Trophoblast cell (in vitro differentiated cells and primary cell): ENCODE data around the gene TFPT.

Experiments used
- DNase-seq, 2 donors: peaks; one replicate each; pipeline ENCODE4 v3.0.0-alpha.2; 2016
- H2AFZ ChIP-seq: 2 replicates; pipeline ENCODE4 v1.6.1; 2013; ENCODE audit warnings: low read length, moderate library complexity, mild to moderate bottlenecking; ENCODE audit not compliant: insufficient read depth, poor library complexity
- H2AK5ac ChIP-seq: 2 replicates; pipeline ENCODE4 v1.6.1; 2013; ENCODE audit warnings: mild to moderate bottlenecking, low read length
- H2BK120ac ChIP-seq: 2 replicates; pipeline ENCODE4 v1.6.1; 2013; ENCODE audit warnings: low read length, mild to moderate bottlenecking, moderate library complexity; ENCODE audit not compliant: insufficient read depth, poor library complexity
- H2BK12ac ChIP-seq: 2 replicates; pipeline ENCODE4 v1.6.1; 2013; ENCODE audit warnings: mild to moderate bottlenecking, low read length, moderate library complexity
- H2BK5ac ChIP-seq: 2 replicates; pipeline ENCODE4 v1.6.1; 2013; ENCODE audit warnings: low read length, low read depth, moderate library complexity, mild to moderate bottlenecking; ENCODE audit not compliant: poor library complexity
- H3K14ac ChIP-seq: 2 replicates; pipeline ENCODE4 v1.6.1; 2013; ENCODE audit warnings: mild to moderate bottlenecking, low read length
- H3K18ac ChIP-seq: 2 replicates; pipeline ENCODE4 v1.6.1; 2013; ENCODE audit warnings: mild to moderate bottlenecking, low read length
- H3K23ac ChIP-seq: 2 replicates; pipeline ENCODE4 v1.6.1; 2013; ENCODE audit warnings: low read length
- H3K27ac ChIP-seq: 2 replicates; pipeline ENCODE4 v1.5.1; 2013; ENCODE audit warnings: low read depth, mild to moderate bottlenecking, inconsistent platforms, low read length, moderate library complexity
- H3K27me3 ChIP-seq: 2 replicates; pipeline ENCODE4 v1.6.1; 2013; ENCODE audit warnings: inconsistent platforms, mild to moderate bottlenecking, low read length, moderate library complexity; ENCODE audit not compliant: insufficient read depth
- H3K36me3 ChIP-seq, 2 experiments: 1 replicate in 1 of 2; 2 replicates in 1 of 2; pipeline ENCODE4 v1.6.1; 2013; ENCODE audit warnings: low read length in 2 of 2, mild to moderate bottlenecking in 2 of 2, moderate library complexity in 1 of 2; ENCODE audit not compliant: insufficient read depth in 2 of 2, control insufficient read depth in 1 of 2
- H3K4ac ChIP-seq: 2 replicates; pipeline ENCODE4 v1.6.1; 2013; ENCODE audit warnings: low read depth, mild to moderate bottlenecking, low read length, moderate library complexity
- H3K4me1 ChIP-seq, 2 experiments: 1 replicate in 1 of 2; 2 replicates in 1 of 2; pipeline ENCODE4 v1.6.1; 2013; ENCODE audit warnings: low read length in 2 of 2, mild to moderate bottlenecking in 2 of 2, moderate library complexity in 1 of 2; ENCODE audit not compliant: insufficient read depth in 2 of 2, control insufficient read depth in 1 of 2
- H3K4me2 ChIP-seq: 2 replicates; pipeline ENCODE4 v1.6.1; 2013; ENCODE audit warnings: inconsistent platforms, mild to moderate bottlenecking, low read length, moderate library complexity
- H3K4me3 ChIP-seq: 2 replicates; pipeline ENCODE4 v1.5.1; 2013; ENCODE audit warnings: mild to moderate bottlenecking, low read depth, low read length, inconsistent platforms
- H3K79me1 ChIP-seq: one replicate; pipeline ENCODE4 v1.6.1; 2013; ENCODE audit warnings: low read length
- H3K79me2 ChIP-seq: 2 replicates; pipeline ENCODE4 v1.6.1; 2013; ENCODE audit warnings: low read length, mild to moderate bottlenecking; ENCODE audit not compliant: control insufficient read depth, insufficient read depth, poor library complexity
- H3K9ac ChIP-seq: 2 replicates; pipeline ENCODE4 v1.6.1; 2013; ENCODE audit warnings: mild to moderate bottlenecking, low read length
- H3K9me3 ChIP-seq: 2 replicates; pipeline ENCODE4 v1.6.1; 2013; ENCODE audit warnings: low read depth, mild to moderate bottlenecking, control low read depth, inconsistent platforms, low read length; ENCODE audit not compliant: insufficient read depth
- H4K12ac ChIP-seq: 2 replicates; pipeline ENCODE4 v1.6.1; 2013; ENCODE audit warnings: low read depth, mild to moderate bottlenecking, low read length, moderate library complexity
- H4K8ac ChIP-seq: 2 replicates; pipeline ENCODE4 v1.6.1; 2013; ENCODE audit warnings: low read depth, mild to moderate bottlenecking, low read length, moderate library complexity
- H4K91ac ChIP-seq: one replicate; pipeline ENCODE4 v1.6.1; 2013; ENCODE audit warnings: low read depth, mild to moderate bottlenecking, low read length, moderate library complexity
- WGBS: extraction: QIAGEN DNeasy Blood & Tissue Kit; methylation state at CpG from one replicate; pipeline ENCODE4 v1.1.7; 2013; ENCODE audit warnings: missing lambda C conversion rate; ENCODE audit not compliant: insufficient read length, insufficient coverage; ENCODE audit errors: extremely low coverage; 5-methylcytosine and 5-hydroxymethylcytosine counted together

TFPT gene

DNA sequence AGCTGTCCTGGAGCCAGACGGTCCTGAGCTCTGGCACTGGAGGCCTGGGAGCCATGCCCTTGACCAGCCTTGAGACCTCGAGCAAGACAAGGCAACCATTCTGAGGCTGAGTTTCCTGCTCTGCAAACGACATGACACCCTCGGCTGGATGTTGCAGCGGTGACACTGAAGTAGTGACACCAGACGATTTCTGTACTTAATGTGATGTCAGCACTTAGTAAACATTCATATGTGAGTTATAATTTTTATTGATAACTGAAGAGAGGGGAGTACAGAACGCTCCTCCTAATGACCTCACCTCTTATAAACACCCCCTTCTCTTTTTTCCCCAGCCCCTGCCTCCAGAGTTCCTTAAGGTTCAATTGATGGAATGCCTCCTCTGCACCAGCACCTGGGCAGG, 7.0 kb downstream of the TFPT start:
- no peak overlapping the region for H3K4ac ChIP-seq
- no peak overlapping the region for H4K12ac ChIP-seq
- DNase-seq, result no peak
- no peak overlapping the region for H4K91ac ChIP-seq
- H3K14ac ChIP-seq, result no peak overlapping the region
- no peak overlapping the region for H3K18ac ChIP-seq
- H3K27me3 ChIP-seq, result no peaks in the 10 kb centered on the region
- H3K79me2 ChIP-seq, result no peaks in the 10 kb centered on the region
- H3K23ac ChIP-seq, result no peak overlapping the region
- no peak overlapping the region for H2AFZ ChIP-seq
- H3K9ac ChIP-seq, result no peak overlapping the region
- H3K36me3 ChIP-seq, result peaks cover 56 to 61% of the 10 kb centered on the region in 2 experiments
- H3K4me3 ChIP-seq, result no peak overlapping the region
- WGBS, result no CpG with 5 or more reads among the region's 7 CpGs
- H3K4me2 ChIP-seq, result no peak overlapping the region
- H3K27ac ChIP-seq, result no peak overlapping the region
- no peak overlapping the region for H2BK12ac ChIP-seq
- no peaks in the 10 kb centered on the region for H3K9me3 ChIP-seq
- no peak overlapping the region for H4K8ac ChIP-seq
- no peak overlapping the region for H2BK5ac ChIP-seq
- peaks cover 0 to 2% of the 10 kb centered on the region in 2 experiments for H3K4me1 ChIP-seq
- no peaks in the 10 kb centered on the region for H3K79me1 ChIP-seq
- no peak overlapping the region for H2BK120ac ChIP-seq
- H2AK5ac ChIP-seq, result no peak overlapping the region

DNA sequence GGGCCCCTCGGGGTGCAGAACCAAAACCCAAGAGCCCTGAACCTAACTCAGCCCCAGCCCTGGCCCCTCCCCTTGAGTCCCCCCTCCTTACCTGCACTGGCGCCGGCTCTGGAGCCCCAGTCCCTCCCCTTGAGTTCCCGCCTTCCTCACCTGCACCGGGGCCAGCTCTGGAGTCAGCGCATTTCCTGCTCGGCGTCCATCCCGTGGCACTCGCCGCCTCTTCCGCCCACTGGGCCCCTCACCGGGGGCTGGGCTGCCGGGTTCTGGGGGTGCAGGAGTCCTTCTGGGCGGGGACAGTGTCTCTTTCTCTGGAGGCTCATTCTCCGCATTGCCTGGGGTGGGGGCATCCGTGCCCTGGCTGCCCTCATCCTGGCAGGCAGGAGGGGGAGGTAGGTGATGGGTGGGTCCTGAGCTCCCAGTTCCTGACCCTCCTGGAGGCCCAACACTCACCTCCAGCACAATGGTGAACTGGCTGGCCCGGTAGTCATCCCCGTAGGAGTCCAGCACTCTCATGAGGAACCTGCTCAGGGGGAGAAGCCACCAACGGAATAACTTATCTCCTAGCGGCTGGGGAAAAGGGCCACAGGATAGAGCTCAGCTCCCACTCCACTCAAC, 7.5 kb downstream of the TFPT start:
- no peak overlapping the region for H2BK120ac ChIP-seq
- no peak overlapping the region for H3K4me2 ChIP-seq
- H4K8ac ChIP-seq, result no peak overlapping the region
- no peak overlapping the region for H2BK12ac ChIP-seq
- H2AK5ac ChIP-seq, result no peak overlapping the region
- no peak for DNase-seq
- no peak overlapping the region for H3K14ac ChIP-seq
- H3K9me3 ChIP-seq, result no peaks in the 10 kb centered on the region
- peaks cover 56% of the 10 kb centered on the region in 2 experiments for H3K36me3 ChIP-seq
- H3K27me3 ChIP-seq, result no peaks in the 10 kb centered on the region
- H3K9ac ChIP-seq, result no peak overlapping the region
- no peak overlapping the region for H3K4me3 ChIP-seq
- H3K18ac ChIP-seq, result no peak overlapping the region
- H4K91ac ChIP-seq, result no peak overlapping the region
- no CpG with 5 or more reads among the region's 21 CpGs for WGBS
- no peak overlapping the region for H2BK5ac ChIP-seq
- H3K4me1 ChIP-seq, result peaks cover 0 to 4% of the 10 kb centered on the region in 2 experiments
- H3K23ac ChIP-seq, result no peak overlapping the region
- H3K79me2 ChIP-seq, result peaks cover 2% of the 10 kb centered on the region
- no peak overlapping the region for H3K4ac ChIP-seq
- H3K27ac ChIP-seq, result no peak overlapping the region
- H3K79me1 ChIP-seq, result peaks cover 2% of the 10 kb centered on the region
- no peak overlapping the region for H2AFZ ChIP-seq
- no peak overlapping the region for H4K12ac ChIP-seq

DNA sequence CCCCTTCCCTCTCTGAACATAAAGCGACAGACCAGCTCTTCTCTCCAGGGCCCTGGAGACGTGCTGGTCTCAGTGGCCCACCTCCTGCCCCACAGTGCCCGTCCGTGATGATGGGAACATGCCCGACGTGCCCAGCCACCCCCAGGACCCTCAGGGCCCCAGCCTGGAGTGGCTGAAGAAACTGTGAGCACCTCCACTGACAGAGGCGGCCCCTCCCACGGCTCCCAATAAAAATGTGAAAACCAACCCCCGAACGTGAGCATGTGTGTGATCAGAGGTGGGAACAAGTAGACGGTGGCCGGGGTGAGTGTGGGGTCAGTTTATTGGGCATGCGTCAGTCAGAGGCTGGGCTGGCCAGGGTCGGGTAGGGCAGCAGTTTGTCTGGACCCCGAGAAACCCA, 8.7 kb downstream of the TFPT start:
- no peak overlapping the region for H3K27ac ChIP-seq
- H3K9ac ChIP-seq, result no peak overlapping the region
- no peak overlapping the region for H2AFZ ChIP-seq
- H3K79me1 ChIP-seq, result peaks cover 7% of the 10 kb centered on the region
- H3K79me2 ChIP-seq, result peaks cover 5% of the 10 kb centered on the region
- H2BK5ac ChIP-seq, result no peak overlapping the region
- no peak overlapping the region for H2AK5ac ChIP-seq
- H3K4me3 ChIP-seq, result no peak overlapping the region
- no peak overlapping the region for H3K4ac ChIP-seq
- no peaks in the 10 kb centered on the region for H3K9me3 ChIP-seq
- no peak overlapping the region for H3K23ac ChIP-seq
- H3K14ac ChIP-seq, result no peak overlapping the region
- H3K4me1 ChIP-seq, result peaks cover 0 to 7% of the 10 kb centered on the region in 2 experiments
- peaks cover 54 to 56% of the 10 kb centered on the region in 2 experiments for H3K36me3 ChIP-seq
- H4K8ac ChIP-seq, result no peak overlapping the region
- no CpG with 5 or more reads among the region's 15 CpGs for WGBS
- no peak for DNase-seq
- H2BK120ac ChIP-seq, result no peak overlapping the region
- H3K4me2 ChIP-seq, result no peak overlapping the region
- no peak overlapping the region for H3K18ac ChIP-seq
- no peaks in the 10 kb centered on the region for H3K27me3 ChIP-seq
- H4K12ac ChIP-seq, result no peak overlapping the region
- H4K91ac ChIP-seq, result no peak overlapping the region
- no peak overlapping the region for H2BK12ac ChIP-seq

DNA sequence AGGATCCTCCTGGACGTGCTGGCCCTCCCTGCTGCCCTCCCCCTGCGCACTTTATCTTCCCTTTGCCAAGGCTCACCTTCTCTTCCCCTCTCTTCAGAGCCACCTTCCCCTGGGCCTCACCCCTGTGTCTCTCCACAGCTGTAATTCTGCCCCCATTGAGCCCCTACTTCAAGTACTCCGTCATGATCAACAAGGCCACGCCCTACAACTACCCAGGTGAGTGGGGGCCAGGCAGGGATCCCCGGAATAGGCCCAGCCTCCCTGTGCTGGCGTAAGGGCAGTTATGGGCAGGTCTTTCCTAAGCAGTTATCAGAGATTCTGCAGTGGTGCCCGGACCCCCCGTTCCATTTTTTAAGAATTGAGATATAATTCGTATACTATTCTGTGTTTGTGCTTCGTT, 9.7 kb downstream of the TFPT start:
- H3K4me3 ChIP-seq, result no peak overlapping the region
- H3K9me3 ChIP-seq, result no peaks in the 10 kb centered on the region
- no peak for DNase-seq
- H3K4me2 ChIP-seq, result no peak overlapping the region
- no peak overlapping the region for H3K4ac ChIP-seq
- H3K18ac ChIP-seq, result no peak overlapping the region
- H4K12ac ChIP-seq, result no peak overlapping the region
- H4K8ac ChIP-seq, result no peak overlapping the region
- H3K23ac ChIP-seq, result no peak overlapping the region
- no peak overlapping the region for H2AFZ ChIP-seq
- WGBS, result no CpG with 5 or more reads among the region's 10 CpGs
- no peak overlapping the region for H2BK120ac ChIP-seq
- no peak overlapping the region for H2BK12ac ChIP-seq
- no peak overlapping the region for H3K27ac ChIP-seq
- peaks cover 5% of the 10 kb centered on the region for H3K79me2 ChIP-seq
- H3K27me3 ChIP-seq, result no peaks in the 10 kb centered on the region
- H4K91ac ChIP-seq, result no peak overlapping the region
- no peak overlapping the region for H3K9ac ChIP-seq
- peaks cover 49 to 53% of the 10 kb centered on the region in 2 experiments for H3K36me3 ChIP-seq
- H3K14ac ChIP-seq, result no peak overlapping the region
- H3K79me1 ChIP-seq, result peaks cover 7% of the 10 kb centered on the region
- H3K4me1 ChIP-seq, result peaks cover 0 to 7% of the 10 kb centered on the region in 2 experiments
- H2BK5ac ChIP-seq, result no peak overlapping the region
- H2AK5ac ChIP-seq, result no peak overlapping the region
